H9 (cell line): ENCODE results near the gene FAM3D. TPM values are rescaled to one million over a fixed set of nuclear protein-coding genes. Genes with fewer than 3 reads are reported as not detected.

Source experiments
- DNase-seq: peaks from one replicate; pipeline ENCODE4 v3.0.0-alpha.2; 2017
- H2AFZ ChIP-seq: one replicate; pipeline ENCODE4 v1.6.1; 2013; ENCODE audit warnings: mild to moderate bottlenecking, low read length, control low read depth, moderate library complexity
- H2AK5ac ChIP-seq: 2 replicates; pipeline ENCODE4 v1.6.1; 2013; ENCODE audit warnings: low read length, control low read depth, mixed read lengths; ENCODE audit not compliant: insufficient read length
- H2BK120ac ChIP-seq: one replicate; pipeline ENCODE4 v1.6.1; 2013; ENCODE audit warnings: low read depth, mild to moderate bottlenecking, low read length, control low read depth, inconsistent platforms; ENCODE audit not compliant: poor library complexity, severe bottlenecking
- H2BK12ac ChIP-seq: 2 replicates; pipeline ENCODE4 v1.6.1; 2013; ENCODE audit warnings: low read length, control low read depth, mixed read lengths, low read depth; ENCODE audit not compliant: insufficient read length
- H2BK15ac ChIP-seq: 2 replicates; pipeline ENCODE4 v1.6.1; 2013; ENCODE audit warnings: low read depth, low read length, control low read depth
- H2BK20ac ChIP-seq: one replicate; pipeline ENCODE4 v1.6.1; 2013; ENCODE audit warnings: low read depth, mild to moderate bottlenecking, low read length, control low read depth, inconsistent platforms; ENCODE audit not compliant: poor library complexity, severe bottlenecking
- H2BK5ac ChIP-seq: 2 replicates; pipeline ENCODE4 v1.6.1; 2013; ENCODE audit warnings: low read length, control low read depth, mixed read lengths; ENCODE audit not compliant: insufficient read length
- H3K14ac ChIP-seq: 2 replicates; pipeline ENCODE4 v1.6.1; 2013; ENCODE audit warnings: low read length, control low read depth; ENCODE audit not compliant: insufficient read depth
- H3K18ac ChIP-seq: 2 replicates; pipeline ENCODE4 v1.6.1; 2013; ENCODE audit warnings: low read depth, mild to moderate bottlenecking, mixed read lengths, low read length, control low read depth; ENCODE audit not compliant: insufficient read length
- H3K23ac ChIP-seq: 2 replicates; pipeline ENCODE4 v1.6.1; 2013; ENCODE audit warnings: low read length, control low read depth, mixed read lengths, low read depth; ENCODE audit not compliant: insufficient read length
- H3K23me2 ChIP-seq: 2 replicates; pipeline ENCODE4 v1.6.1; 2013; ENCODE audit warnings: low read depth, mild to moderate bottlenecking, mixed read lengths, low read length, control low read depth; ENCODE audit not compliant: insufficient read length, poor library complexity, severe bottlenecking
- H3K27ac ChIP-seq: 2 replicates; pipeline ENCODE4 v1.5.1; 2013; ENCODE audit warnings: low read length, control low read depth, mixed read lengths, low read depth; ENCODE audit not compliant: insufficient read length
- H3K27me3 ChIP-seq: 2 replicates; pipeline ENCODE4 v1.6.1; 2013; ENCODE audit warnings: low read length, control low read depth, inconsistent platforms; ENCODE audit not compliant: insufficient read depth
- H3K4ac ChIP-seq: 2 replicates; pipeline ENCODE4 v1.6.1; 2013; ENCODE audit warnings: low read depth, mild to moderate bottlenecking, control low read depth, inconsistent platforms, low read length, moderate library complexity
- H3K4me1 ChIP-seq: 2 replicates; pipeline ENCODE4 v1.6.1; 2013; ENCODE audit warnings: low read length, control low read depth, inconsistent platforms; ENCODE audit not compliant: insufficient read depth
- H3K4me2 ChIP-seq: 2 replicates; pipeline ENCODE4 v1.6.1; 2013; ENCODE audit warnings: low read length, control low read depth, mixed read lengths; ENCODE audit not compliant: insufficient read length, insufficient read depth
- H3K56ac ChIP-seq: 2 replicates; pipeline ENCODE4 v1.6.1; 2013; ENCODE audit warnings: low read depth, mild to moderate bottlenecking, mixed read lengths, low read length, control low read depth; ENCODE audit not compliant: insufficient read length
- H3K79me1 ChIP-seq: 2 replicates; pipeline ENCODE4 v1.6.1; 2013; ENCODE audit warnings: low read depth, mild to moderate bottlenecking, moderate library complexity, low read length, control low read depth, inconsistent platforms; ENCODE audit not compliant: insufficient read depth, poor library complexity, severe bottlenecking
- H3K79me2 ChIP-seq: 2 replicates; pipeline ENCODE4 v1.6.1; 2013; ENCODE audit warnings: low read length, control low read depth, inconsistent platforms; ENCODE audit not compliant: insufficient read depth
- H3K9ac ChIP-seq: 2 replicates; pipeline ENCODE4 v1.6.1; 2013; ENCODE audit warnings: low read length, control low read depth, mixed read lengths; ENCODE audit not compliant: insufficient read length; ENCODE audit errors: extremely low read depth
- H3K9me3 ChIP-seq: one replicate; pipeline ENCODE4 v1.6.1; 2013; ENCODE audit warnings: low read depth, low read length, inconsistent platforms; ENCODE audit not compliant: control insufficient read depth
- H3T11ph ChIP-seq: one replicate; pipeline ENCODE4 v1.6.1; 2013; ENCODE audit warnings: mild to moderate bottlenecking, low read length, control low read depth, inconsistent platforms
- H4K20me1 ChIP-seq: one replicate; pipeline ENCODE4 v1.6.1; 2013; ENCODE audit not compliant: control insufficient read depth, insufficient read length, insufficient read depth
- H4K5ac ChIP-seq: 2 replicates; pipeline ENCODE4 v1.6.1; 2013; ENCODE audit warnings: low read depth, mild to moderate bottlenecking, mixed read lengths, low read length, control low read depth; ENCODE audit not compliant: insufficient read length
- H4K8ac ChIP-seq: replicated peaks from 2 replicates; pipeline ENCODE4 v1.6.1; 2013; ENCODE audit warnings: low read length, control low read depth, mixed read lengths, low read depth; ENCODE audit not compliant: insufficient read length
- H4K91ac ChIP-seq: 2 replicates; pipeline ENCODE4 v1.6.1; 2013; ENCODE audit warnings: low read depth, mild to moderate bottlenecking, moderate library complexity, mixed read lengths, low read length, control low read depth; ENCODE audit not compliant: insufficient read length
- H3K27ac Mint-ChIP-seq, 3 experiments: 2 replicates in 2 of 3; 3 replicates in 1 of 3; pipeline ENCODE4 v1.8.0; 2020 to 2021; ENCODE audit warnings: mixed read lengths in 3 of 3, mild to moderate bottlenecking in 1 of 3, moderate library complexity in 1 of 3
- H3K27me3 Mint-ChIP-seq: 2 replicates; pipeline ENCODE4 v1.8.0; 2021; ENCODE audit warnings: low read depth, mild to moderate bottlenecking, moderate library complexity, mixed read lengths
- H3K36me3 Mint-ChIP-seq, 3 experiments: 2 replicates in 2 of 3; 3 replicates in 1 of 3; pipeline ENCODE4 v1.8.0; 2020 to 2021; ENCODE audit warnings: low read depth in 3 of 3, mixed read lengths in 3 of 3; ENCODE audit not compliant: insufficient read depth in 1 of 3
- H3K4me1 Mint-ChIP-seq, 2 experiments: 2 replicates each; pipeline ENCODE4 v1.8.0; 2020; ENCODE audit warnings: mixed read lengths in 2 of 2
- H3K4me3 Mint-ChIP-seq, 2 experiments: 2 replicates in 1 of 2; 3 replicates in 1 of 2; pipeline ENCODE4 v1.8.0; 2020 to 2021; ENCODE audit warnings: mild to moderate bottlenecking in 2 of 2, mixed read lengths in 2 of 2, moderate library complexity in 1 of 2
- H3K9me3 Mint-ChIP-seq, 2 experiments: 2 replicates in 1 of 2; 3 replicates in 1 of 2; pipeline ENCODE4 v1.8.0; 2020; ENCODE audit warnings: mild to moderate bottlenecking in 2 of 2, mixed read lengths in 2 of 2, moderate library complexity in 1 of 2
- WGBS: extraction: QIAGEN DNeasy Blood & Tissue Kit; methylation state at CpG from one replicate; pipeline ENCODE4 v1.1.7; 2013; ENCODE audit warnings: missing lambda C conversion rate, low lambda C conversion rate, mixed read lengths; ENCODE audit not compliant: insufficient read length; ENCODE audit errors: extremely low coverage; 5-methylcytosine and 5-hydroxymethylcytosine counted together
- total RNA-seq: library from RNA; stranded (reverse); gene quantifications from 2 replicates; pipeline ENCODE4 v1.2.1, GENCODE V29; 2021
- TF ChIP-seq, protein P1 (sequence below): fragments of 200-600 bp; sonication (generic); conservative IDR thresholded peaks from 3 replicates; pipeline ENCODE4 v1.8.0; 2021; ENCODE audit warnings: antibody characterized with exemption, mild to moderate bottlenecking

Gene FAM3D
- total RNA-seq, 1 experiment from 2014 or later, result not detected

DNA sequence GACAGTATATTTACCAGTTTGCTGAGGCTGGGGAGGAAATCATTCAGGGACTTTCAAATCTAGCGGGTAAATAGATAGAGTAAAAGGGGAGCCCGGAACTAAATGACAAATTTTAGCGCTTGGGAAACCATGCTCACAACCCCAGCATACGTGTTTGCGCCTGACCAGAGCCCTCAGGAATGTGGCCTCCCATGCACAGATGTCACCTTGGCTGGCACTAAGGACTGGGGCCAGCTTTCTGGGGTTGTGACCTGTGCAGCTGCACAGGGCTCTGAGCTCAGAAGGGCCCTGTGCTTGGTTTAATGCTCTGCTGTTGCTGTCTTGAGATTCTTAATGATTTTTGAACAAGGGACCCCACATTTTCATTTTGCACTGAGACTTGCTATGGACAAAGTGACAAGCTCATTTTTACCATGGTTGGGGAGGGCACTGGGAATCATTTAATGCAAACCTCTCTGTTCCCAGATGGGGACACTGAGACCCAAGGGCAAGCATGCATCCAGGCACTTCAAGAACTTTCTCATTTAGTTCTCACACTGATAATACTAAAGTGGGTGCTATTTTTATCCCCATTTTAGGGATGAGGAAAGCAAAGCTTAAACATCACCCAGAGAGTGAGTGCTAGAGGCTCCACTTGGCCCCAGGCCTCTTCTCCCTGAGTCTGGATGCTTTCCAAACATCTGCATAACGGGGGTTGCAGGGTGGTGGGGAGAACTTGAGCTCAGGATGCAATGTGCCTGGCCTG lies 45.3 kb downstream of the FAM3D start:
- Histone ChIP-seq H3K56ac (no peak overlapping the region), H3K14ac (no peak overlapping the region), H4K20me1 (no peaks in the 10 kb centered on the region), H4K91ac (no peak overlapping the region), H3K23me2 (no peaks in the 10 kb centered on the region), H4K5ac (no peak overlapping the region), H3T11ph (no peak overlapping the region), H2BK5ac (no peak overlapping the region), H3K27ac (no peak overlapping the region), H3K27me3 (no peaks in the 10 kb centered on the region), H2AFZ (no peak overlapping the region), H3K23ac (no peak overlapping the region), H2BK12ac (no peak overlapping the region), H3K9ac (no peak overlapping the region), H2AK5ac (no peak overlapping the region), H4K8ac (no peak overlapping the region), H3K9me3 (no peaks in the 10 kb centered on the region), H3K18ac (no peak overlapping the region), H3K4me2 (no peak overlapping the region), H3K4me1 (no peaks in the 10 kb centered on the region), H2BK15ac (no peak overlapping the region), H3K4ac (no peak overlapping the region), H3K79me2 (no peaks in the 10 kb centered on the region), H3K79me1 (no peaks in the 10 kb centered on the region), H2BK120ac (no peak overlapping the region), H2BK20ac (no peak overlapping the region)
- H3K4me3 Mint-ChIP-seq, result no peak overlapping the region
- no peak overlapping the region for H3K27ac Mint-ChIP-seq
- no CpG with 5 or more reads among the region's 6 CpGs for WGBS
- H3K9me3 Mint-ChIP-seq, result no peaks in the 10 kb centered on the region
- peaks cover 8 to 29% of the 10 kb centered on the region in 2 experiments for H3K4me1 Mint-ChIP-seq
- TF ChIP-seq, protein P1, sequence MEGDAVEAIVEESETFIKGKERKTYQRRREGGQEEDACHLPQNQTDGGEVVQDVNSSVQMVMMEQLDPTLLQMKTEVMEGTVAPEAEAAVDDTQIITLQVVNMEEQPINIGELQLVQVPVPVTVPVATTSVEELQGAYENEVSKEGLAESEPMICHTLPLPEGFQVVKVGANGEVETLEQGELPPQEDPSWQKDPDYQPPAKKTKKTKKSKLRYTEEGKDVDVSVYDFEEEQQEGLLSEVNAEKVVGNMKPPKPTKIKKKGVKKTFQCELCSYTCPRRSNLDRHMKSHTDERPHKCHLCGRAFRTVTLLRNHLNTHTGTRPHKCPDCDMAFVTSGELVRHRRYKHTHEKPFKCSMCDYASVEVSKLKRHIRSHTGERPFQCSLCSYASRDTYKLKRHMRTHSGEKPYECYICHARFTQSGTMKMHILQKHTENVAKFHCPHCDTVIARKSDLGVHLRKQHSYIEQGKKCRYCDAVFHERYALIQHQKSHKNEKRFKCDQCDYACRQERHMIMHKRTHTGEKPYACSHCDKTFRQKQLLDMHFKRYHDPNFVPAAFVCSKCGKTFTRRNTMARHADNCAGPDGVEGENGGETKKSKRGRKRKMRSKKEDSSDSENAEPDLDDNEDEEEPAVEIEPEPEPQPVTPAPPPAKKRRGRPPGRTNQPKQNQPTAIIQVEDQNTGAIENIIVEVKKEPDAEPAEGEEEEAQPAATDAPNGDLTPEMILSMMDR, result no peak
- H3K27me3 Mint-ChIP-seq, result peaks cover 7% of the 10 kb centered on the region
- no peaks in the 10 kb centered on the region for H3K36me3 Mint-ChIP-seq
- DNase-seq, result no peak
